Stimulated activated naive CD4-positive, alpha-beta T cell treated with Interleukin-2 at 50 U/mL for 16 hours (primary cell): Measurements from ENCODE around the gene KLF4.
"Not testable (repeated sequence)": the region's sequence is repeated elsewhere in the genome, so short reads cannot be mapped to it uniquely, and the experiment has no call there.

Source experiments
- DNase-seq: peaks from one replicate; lab custom pipeline; 2025; lab: John Stamatoyannopoulos, UW

The KLF4 gene

DNA sequence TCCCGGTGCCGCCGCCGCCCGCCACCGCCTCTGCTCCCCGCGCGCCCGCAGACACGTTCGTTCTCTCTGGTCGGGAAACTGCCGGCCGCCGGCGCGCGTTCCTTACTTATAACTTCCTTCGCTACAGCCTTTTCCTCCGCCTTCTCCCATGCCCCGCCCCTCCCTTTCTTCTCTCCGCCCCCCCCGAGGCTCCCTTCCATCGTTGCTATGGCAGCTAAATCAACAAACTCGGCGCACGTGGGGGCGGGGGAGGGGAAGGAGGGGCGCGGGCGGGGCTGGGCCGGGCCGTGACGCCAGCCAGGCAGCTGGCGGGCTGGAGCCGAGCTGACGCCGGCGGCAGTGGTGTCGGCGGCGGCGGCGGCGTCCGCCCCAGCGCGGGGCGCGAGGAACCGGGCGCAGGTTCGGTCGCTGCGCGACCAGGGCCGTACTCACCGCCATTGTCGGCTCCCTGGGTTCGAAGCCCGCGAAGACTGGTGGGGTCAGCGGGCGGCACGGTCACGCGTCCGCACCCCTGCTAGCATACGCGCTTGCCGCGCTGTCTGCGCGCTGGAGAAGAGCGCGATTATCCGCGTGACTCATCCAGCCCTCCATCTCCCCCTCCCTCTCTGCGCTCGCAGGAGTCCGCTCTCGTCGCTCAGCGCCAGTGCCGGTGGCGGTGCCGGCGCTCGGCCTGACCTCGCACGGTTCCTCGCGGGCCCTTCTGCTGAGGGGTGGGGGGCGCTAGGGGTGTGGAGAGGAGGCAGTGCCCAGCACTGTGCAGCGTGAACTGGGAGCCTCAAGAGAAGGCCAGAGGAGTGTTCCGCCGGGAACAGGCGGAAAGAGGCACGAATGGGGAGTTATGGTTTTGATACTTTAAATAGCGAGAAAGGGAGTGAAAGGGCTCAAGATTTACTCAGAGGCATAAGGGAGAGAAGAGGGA lies at the start of gene KLF4:
TSS of gene KLF4 (minus strand) at position 83 of the 919 bp plus-strand sequence. CDS start 597 bp downstream, outside the sequence.
- peak; percentile 46 for DNase-seq

DNA sequence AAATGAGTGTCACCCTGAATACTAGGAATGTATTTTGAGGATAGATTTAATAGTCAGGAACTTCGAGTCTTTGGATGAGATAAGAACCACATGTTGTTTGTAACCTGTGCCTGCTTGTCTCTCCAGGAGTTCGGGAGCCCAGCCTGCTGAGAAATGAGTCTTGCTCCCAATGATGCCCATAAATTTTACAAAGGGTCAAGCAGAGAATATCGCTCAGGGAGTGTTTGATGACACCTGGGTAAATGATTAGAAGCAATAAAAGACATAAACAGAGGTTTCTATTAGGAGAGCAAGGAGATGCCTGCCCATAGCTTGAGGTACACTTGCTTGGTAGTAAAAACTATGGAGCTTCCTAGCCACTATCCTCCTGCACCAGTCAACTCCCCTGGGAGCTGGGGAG lies 46.9 kb upstream of the KLF4 start:
- DNase-seq = no peak

DNA sequence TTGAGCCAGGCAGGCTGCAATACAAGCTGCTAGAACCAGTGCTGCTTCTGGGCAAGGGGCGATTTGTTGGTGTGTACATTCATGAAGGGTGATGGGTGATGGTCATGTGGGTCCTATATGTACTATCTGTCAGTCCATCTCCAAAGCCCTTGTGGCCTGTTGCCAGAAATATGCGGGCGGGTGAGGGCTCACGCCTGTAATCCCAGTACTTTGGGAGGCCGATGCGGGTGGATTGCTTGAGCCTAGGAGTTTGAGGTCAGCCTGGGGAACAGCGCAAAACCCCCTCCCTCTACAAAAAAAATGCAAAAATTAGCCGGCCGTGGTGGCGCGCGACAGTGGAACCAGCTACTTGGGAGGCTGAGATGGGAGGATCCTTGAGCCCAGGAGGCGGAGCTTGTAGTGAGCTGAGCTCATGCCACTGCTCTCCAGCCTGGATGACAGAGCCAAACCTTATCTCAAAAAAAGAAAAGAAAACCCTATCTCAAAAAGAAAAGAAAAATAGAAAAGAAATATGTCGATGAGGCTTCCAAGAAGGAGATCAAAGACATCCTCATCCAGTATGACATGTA lies 45.0 kb upstream of the KLF4 start:
- DNase-seq = no peak

DNA sequence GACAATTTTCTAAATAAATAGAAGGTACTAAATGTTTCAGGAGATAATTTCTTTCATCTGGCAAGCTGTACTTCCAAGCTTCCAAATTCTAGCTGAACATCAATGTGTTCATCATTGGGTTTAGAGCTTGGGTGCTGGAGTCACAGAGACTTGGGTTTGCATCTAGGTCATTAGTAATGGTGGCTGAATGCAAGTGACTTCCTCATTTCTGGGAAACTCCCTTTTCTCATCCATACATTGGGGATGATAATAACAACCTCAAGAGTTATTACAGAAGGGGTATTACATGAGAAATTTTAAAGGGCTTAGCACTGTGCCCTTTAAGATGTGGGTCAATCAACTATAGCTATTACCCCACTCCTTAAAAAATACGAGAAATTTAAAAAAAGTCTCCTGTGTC lies 41.1 kb upstream of the KLF4 start:
- DNase-seq = no peak

DNA sequence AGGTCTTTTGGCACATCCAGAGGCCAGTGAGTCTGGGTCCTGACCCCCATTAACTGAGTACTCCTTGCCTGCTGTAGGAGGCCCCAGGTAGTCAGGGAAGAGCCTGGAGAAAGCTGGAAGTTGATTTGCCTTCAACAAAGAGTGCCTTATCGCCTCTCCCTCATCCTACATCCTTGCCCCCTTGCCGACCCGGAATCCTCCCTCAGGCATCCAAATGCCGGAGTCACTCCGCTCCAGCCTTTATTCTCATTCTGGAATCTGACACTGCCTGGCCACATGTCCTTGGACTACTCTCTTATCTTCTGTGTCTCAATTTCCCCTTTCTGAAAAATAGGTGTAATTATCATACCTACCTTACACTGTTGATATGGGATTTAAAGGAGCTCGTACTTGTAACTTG lies 39.1 kb upstream of the KLF4 start:
- no peak for DNase-seq

DNA sequence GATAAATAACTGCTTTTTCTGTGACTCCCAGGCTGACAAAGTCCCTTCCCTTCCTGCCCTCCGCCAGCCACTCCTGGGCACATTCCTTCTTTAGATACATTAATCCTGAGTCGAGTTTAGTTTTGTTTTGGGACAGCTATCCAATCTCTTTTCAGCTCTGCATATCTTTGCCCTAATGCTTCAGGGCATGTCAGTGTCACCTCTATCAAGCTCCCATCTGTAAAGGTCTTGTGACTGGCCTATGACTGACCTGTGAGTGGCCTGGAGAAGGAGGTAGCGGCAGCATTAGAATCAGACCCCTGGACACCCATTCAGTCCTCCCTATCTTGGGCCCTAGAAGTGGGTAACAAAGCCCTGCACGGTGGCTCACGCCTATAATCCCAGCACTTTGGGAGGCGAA lies 34.0 kb upstream of the KLF4 start:
- no peak for DNase-seq

DNA sequence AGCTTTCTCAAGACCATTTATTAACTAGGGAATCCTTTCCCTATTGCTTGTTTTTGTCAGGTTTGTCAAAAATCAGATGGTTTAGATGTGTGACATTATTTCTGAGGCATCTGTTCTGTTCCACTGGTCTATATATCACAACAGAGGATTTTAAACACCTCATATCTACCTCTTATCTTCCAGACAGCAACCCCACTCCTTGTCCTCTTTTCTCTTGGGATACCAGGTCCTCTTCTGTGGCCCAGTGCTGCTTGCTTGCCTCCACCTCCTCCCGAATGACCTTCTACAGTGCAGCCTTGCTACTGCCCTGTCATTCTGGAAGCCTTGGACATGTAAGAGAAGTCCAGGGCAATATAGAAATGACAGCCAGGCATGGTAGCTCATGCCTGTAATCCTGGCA lies 30.6 kb upstream of the KLF4 start:
- DNase-seq = no peak

DNA sequence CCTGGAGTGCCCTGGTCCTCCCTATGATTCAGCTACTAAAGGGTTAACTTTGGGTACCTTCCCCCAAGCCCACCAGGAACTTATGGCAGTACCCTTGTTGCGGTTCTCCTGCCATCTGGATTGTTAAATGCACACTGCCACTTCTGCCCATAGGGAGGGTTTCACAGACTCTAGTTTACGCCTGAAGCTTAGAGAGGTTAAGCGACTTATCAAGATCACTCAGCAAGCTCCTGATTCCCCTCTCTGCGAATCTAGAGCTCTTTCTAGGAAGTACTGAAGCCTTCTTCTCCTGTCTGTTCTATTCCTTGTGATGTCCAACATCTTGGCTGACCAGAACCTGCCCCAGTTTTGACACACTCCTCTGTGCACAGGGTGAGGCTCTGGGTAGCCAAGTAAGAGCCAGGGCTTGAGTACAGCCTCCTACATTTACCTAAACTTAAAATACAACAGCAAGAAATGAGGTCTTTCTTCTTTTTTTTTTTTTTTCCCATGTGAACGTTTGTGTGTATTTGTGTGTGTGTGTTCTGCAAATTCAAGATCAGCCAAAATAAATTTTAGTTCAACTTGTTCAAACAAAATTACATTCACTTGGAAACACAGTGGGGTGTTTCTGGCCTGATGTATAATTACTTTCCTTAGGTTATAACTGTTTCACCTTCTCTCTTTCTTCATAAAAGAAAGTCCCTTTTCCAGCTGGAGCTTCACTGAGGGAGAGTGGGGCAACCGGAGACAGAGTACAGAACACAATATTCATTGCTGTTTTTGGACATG lies 28.7 kb upstream of the KLF4 start:
- no peak for DNase-seq

DNA sequence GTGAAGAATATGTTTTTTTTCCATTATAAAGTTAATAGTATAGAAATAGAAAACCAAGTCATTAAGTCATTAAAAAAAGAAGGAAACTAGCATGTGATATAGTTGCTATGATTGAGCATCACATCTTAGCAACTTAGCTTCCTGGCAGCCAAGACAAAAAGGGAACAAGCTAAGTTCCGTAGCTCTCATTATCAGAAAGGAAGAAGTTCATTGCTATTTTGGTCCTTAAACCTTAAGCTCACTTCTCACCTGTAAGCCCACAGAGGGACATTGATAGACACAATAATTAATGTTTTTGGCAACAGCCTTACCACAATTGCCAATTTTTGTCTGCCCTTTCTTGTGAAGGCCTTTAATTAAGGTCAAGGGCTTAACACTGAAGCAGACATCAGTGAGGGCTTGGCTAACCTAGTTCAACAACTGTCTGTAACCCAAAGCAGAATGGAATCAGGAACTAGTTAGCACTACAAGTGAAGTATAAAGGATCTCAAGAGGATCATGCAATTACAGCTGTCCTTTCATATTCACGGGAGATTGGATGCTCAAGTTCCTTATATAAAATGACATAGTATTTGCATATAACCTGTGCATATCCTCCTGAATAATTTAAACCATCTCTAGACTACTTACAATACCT lies 24.0 kb upstream of the KLF4 start:
- no peak for DNase-seq

DNA sequence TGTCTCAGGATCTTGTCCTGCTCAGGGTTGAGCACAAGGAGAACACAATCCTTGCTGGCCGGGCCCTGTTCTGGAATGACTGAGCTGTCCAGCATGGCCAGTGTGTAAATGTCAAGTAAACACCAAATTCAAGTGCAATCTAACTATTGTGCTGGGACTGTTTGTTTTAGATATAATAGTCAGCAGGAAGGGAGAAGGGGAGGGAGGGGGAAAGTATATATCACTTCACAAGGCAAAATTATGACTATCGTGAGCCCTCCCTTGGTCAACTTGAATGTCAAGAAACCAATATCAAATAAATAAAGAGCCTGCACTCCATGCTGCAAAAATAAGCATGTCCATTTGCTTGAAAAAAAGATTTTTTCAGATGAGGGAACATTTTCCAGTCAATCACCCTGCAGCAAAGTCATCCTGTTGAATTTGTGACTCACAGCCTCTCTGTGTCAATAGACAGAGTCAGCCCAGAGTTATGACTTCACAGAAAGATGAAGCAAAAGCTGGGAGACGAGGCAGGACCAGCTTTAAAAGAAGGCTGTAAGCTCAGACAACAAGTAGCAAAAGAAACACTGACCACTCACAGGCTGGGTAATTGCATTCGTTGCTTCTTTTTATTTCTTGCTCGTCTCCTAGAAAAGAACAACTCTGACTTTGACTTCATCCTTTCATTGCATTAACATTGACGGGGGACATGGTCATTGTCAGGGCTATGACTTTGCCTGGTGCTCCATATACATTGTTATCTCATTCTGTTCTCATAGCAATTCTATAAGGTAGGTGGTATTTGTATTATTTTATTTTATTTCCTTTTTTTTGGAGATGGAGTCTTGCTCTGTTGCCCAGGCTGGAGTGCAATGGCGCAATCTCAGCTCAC lies 15.3 kb upstream of the KLF4 start:
- DNase-seq = no peak

DNA sequence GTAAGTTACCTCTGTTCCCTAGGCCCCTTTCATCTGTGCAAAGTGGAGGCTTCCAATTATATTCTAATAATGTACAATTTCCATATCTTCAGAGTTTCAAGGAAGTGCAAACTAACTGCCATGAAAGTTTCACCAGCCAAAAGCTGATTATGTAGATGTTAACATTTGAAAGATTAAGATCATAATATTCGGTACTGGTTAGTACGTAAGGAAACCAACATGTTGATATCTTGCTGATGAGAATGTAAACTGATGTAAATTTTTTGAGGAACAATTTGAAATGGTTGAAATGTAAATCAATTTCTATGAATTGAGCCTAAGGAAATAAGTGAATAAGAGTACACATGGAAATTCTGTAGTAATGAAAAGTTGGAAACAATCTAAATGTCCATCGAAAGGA lies 12.9 kb upstream of the KLF4 start:
- no peak for DNase-seq

DNA sequence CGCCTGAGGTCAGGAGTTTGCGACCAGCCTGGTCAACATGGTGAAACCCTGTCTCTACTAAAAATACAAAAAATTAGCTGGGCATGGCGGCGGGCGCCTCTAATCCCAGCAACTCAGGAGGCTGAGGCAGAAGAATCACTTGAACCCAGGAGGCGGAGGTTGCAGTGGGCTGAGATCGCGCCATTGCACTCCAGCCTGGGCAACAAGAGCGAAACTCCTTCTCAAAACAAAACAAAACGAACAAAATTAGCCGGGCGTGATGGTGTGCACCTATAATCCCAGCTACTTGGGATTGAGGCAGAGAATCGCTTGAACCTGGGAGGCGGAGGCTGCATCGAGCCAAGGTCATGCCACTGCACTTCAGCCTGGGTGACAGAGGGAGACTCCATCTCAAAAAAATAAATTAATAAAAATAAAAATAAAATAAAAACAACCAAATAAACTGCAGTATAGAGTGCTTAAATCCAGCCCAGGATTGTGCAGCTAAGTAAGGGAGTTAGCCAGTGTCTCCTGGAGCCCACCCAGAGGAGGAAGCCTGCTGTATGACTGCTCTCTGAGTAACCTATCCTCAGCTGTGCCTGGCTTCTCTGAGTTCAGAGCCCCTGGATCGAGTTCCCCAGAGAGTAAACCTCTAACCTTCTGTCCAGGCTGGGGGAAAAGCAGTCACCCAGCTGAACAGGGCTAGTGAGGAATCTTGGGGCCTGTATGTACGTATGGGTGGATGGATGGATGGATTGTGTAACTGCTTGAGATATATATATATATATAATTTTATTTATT lies 11.0 kb upstream of the KLF4 start:
- not testable (repeated sequence) for DNase-seq

DNA sequence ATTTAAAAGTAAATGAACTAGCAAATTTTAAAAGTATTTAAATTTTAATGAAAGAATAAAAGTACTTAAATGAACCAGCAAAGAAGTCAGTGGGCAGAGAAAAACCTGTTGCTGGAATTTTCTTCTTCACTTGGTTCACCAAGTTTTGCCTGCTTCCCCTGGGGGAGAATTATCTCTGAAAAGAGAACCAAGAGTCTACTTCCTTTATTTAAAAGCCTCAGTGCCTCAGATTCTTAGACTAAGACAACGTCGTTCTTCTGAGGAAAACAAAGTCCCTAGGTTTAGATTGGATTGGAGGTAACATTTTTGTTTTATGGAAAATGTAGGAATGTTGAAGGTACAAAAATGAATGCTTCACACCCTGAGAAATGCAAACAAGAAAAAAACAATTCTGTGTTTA lies 7.4 kb upstream of the KLF4 start:
- DNase-seq = no peak

DNA sequence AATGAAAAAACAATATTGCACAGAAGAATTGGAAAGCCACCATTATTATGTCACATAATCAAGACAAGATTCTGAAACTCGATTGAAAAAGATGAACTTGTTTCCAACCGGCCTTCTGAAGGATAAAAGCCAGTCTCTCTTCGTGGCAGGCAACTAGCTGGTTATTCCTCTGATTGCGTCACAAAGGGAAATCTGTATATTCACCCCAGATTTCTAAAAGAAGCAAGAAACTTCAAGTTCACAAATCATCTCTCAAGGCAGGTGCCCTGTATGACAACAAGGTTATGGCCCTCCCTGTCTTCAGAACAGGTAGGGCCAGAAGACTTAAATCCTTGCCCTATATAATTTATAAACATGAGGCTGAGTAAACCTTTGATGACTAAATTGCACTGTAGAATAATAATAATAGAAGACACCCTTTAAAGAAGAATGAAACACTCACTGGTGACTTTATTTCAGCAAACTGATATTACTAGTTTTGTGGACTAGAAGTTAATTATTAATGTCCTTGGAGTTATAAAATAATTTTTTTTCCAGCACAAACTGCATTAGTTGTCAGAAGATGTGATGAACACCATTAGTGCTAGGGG lies 2.9 kb upstream of the KLF4 start:
- DNase-seq = no peak

DNA sequence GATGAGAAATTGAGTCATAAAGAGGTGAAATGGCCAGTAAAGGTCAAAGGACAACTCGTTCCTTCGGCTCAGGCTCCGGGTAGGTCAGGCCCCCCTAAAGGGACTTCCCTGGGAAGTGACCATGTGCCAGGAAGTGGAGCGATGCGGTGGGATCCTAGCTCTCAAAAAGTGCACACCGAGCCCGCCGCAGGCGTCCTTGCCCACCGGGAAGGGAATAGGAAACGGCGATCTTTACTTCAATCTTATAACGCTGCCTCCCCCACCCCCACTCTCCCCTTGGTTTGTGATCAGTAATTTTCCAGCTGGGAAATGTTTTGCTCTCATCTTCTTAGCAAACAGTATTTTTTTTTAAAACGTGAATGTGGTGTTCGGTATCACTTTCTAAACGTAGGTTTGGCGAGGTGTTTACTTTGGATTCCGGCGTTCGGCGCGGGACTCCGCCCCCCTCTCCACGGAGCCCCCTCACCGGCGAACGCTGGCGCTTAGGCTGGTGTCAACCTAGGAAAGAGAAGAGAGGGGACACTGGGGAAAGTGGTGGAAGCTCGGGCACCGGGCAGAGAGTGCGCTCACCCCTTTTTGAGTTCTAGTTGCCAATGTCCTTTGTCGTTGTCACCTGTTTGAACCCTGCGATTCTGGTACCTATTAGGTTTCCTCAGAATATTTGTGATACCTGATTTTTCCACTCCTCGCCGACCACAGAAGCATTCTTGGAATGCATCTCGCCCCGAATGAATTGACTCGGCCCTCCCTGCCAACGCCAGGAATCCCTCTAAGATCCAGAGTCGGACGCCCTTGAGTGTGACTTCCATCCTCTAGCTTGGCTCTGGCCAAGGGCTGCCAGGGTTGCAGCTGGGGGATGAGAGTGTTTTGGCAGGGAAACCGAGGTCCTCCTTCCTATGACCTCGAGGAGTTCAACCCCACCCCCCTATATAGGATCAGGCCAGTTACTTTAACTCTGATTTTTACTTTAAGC lies 1.8 kb upstream of the KLF4 start:
- no peak for DNase-seq

DNA sequence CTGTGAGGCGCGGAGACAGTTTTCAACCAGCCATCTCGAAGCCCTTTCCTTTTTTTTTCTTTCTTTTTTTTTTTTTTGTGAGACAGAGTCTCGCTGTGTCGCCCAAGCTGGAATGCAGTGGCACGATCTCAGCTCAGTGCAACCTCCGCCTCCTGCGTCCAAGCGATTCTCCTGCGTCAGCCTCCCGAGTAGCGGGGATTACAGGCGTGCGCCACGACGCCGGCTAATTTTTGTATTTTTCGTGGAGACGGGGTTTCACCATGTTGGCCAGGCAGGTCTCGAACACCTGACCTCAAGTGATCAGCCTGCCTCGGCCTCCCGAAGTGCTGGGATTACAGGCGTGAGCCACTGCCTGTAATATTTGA lies 1.0 kb upstream of the KLF4 start:
- DNase-seq = not testable (repeated sequence)

DNA sequence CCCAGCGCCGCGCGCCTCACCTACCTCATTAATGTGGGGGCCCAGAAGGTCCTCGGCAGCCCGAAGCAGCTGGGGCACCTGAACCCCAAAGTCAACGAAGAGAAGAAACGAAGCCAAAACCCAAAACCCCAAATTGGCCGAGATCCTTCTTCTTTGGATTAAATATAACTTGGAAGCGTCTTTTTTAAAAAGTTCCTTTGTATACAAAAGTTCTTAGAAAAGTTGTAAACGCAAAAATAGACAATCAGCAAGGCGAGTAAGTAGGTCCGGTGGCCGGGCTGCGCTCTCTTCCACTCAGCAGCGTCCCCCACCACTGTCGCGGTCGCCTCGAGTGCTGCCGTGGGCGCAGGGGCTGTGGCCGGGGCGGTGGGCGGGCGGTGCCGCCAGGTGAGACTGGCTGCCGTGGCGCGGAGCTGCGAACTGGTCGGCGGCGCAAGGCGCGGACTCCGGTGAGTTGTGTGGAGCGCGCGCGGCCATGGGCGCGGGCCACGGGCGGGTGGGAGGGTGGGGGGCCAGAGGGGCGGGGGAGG lies 360 bp downstream of the KLF4 start:
- no peak for DNase-seq

DNA sequence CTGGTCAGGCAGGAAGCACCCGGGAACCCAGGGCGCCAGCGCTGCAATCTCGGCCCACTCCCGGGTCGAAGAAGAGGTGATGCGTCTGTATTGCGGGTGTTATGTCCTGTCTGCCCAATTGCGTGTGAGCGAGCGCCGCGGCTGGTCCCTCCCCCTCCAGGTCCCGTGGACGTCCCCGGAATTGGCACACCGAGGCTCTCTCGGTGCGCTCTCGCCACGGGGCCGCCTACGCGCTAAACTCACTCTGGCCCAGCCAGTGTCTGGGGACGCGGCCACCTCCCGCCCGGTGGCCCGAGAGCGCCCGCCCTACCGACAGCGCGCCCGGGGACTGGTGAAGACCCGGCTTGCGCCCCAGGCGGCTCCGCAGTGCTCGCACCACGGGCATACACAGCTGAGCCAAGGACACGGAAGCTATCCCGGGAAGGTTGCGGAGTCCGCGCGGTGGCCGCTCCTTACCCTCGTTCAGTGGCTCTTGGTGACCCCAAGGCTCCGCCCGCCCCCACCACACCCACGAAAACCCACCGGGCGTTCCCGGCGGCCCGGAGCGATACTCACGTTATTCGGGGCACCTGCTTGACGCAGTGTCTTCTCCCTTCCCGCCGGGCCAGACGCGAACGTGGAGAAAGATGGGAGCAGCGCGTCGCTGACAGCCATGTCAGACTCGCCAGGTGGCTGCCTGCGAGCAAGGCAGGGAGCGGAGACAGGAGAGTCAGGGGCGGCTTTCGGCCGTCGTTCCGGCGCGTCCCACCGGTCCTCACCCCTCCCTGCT lies 1.0 kb downstream of the KLF4 start:
- DNase-seq = no peak
